ENCODE results near the gene FAM107B.
A peak's percentile ranks its signal among the peaks of the same experiment; 100 is the strongest.
"Not testable (repeated sequence)": the region's sequence is repeated elsewhere in the genome, so short reads cannot be mapped to it uniquely, and the experiment has no call there.

Gene FAM107B

DNA sequence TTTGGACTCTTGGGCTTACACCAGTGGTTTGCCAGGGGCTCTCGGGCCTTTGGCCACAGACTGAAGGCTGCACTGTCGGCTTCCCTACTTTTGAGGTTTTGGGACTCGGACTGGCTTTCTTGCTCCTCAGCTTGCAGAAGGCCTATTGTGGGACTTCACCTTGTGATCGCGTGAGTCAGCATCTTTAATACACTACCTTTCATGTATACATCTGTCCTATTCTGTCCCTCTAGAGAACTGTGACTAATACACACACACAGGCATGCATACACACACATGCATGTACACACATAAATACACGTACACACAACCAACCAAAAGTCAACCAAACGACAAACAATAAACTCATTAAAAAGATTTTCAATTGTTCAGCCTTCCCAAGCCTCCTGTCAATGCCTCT, 86.5 kb downstream of the FAM107B start:
- not testable (repeated sequence) for DNase-seq

DNA sequence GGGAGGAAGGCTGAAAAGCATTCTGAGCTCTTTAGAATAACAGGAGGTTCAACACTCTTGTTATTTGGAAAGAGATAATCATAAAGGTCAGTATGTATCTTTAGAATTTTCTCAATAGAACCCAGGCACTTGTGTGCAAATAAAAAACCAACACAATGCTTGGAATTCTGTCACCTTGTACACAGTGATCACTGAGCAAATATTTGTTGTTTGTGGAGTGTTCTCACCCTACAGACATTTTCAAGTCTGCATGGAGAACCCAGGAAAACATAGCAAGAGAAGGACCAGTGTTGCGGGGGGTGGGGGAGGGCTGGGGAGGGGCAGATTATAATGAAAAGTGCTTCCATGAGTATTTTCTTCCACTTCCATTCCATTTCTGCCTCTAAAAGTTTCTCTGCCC, 87.4 kb downstream of the FAM107B start:
- no peak for DNase-seq

DNA sequence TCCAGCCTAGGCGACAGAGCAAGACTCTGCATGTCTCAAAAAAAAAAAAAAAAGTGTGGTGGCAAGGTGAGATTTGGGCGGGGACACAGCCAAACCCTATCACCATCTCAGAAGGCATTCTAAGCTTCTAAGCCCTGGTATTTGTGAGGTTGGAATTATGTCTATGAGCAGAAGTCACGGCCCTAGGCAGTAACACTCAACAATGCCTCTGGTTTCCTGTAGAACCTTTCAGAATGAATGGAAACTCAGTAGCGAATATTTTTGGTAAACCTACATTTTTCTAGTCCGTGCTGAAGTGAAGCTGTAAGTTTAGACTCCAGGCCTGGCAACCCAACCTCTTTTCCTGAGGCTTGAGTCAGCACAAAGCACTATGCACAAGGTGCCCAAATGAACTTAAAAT, 88.3 kb downstream of the FAM107B start:
- DNase-seq = no peak

DNA sequence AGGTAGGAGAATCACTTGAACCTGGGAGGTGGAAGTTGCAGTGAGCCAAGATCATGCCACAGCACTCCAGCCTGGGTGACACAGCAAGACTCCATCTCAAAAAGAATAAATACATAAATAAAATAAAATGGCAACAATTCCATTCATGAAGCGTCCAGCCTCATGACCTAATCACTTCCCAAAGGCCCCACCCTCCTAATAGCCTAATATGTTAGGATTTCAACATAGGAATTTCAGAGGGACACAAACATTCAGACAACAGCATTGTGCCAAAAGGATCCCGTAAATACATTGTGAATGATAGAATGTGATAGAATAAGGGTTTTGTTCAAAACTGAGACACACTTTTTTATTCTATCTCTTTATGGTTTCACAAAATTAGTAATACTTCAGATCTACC, 90.3 kb downstream of the FAM107B start:
- no peak for DNase-seq

DNA sequence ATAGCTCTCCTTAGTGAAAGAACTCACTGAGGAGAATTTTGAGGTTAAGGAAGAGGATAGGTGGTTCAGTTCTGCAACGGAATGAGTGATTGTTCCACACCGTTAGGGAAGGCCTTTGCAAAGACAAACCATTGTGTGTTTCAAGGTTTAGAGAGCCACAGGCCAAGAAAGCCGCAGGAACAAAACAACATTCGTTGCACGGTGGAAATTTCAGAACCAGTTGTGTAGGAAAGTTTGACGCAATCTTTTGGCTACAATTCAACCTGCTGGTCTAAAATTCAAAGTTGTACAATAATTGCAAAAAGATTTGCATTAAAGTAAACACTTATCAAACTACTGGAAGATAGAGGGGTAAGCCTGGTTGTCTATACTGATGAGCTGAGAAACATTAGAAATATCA, 91.4 kb downstream of the FAM107B start:
- DNase-seq = no peak

DNA sequence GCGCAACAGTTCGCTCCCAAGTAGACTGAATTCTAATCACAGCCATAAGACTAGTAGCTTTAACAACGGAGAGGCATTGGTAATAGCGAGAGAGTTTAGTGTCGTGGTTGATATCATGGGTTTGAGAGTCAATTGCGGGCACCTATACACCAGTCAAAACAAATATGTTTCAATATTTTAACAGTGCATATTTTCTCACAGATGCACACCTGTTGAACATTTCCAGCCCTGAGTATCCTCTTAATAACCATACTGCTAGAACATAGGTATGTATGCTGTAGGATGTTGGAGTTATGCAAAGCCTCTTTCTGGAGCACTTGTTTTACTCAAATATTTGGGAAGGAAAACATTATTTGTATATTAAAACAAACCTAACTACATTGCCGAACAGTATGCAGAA, 92.9 kb downstream of the FAM107B start:
- DNase-seq = no peak

DNA sequence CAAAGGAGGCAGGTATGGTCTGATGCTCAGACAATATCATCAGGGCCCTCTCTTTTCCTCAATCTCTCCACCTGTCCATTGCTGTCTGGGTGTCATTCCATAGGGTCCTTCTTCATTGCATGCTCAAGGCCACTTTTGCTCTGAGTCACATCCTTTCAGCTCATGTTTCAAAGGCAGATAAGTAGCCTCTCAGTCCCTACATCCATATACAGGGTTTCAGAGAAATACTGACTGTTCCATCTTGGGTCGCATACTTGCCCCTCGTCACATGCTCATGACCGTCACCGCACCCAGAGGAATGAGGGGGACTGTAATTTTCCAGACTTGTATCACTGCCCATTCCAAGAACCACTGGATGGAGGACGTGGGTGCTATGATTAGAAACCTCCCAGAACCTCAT, 93.4 kb downstream of the FAM107B start:
- DNase-seq = no peak

DNA sequence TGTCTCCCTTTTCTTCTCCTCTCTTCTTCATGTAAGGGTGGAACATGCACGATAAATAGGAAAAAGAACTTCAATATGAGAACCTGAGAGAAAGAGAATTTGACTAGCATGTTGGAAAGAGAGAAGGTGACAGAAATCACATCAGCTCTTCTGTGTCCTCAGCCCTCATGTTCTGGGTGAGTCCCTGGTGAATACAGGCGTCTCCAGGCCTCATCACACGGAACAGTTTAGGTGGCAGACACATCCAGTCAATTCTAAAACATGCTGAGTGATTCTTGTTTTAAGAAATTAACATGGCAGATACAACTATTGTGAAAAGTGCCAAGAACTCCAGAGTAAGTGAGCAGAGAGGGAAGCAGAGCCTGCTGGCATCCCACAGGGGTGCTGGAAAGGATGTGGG, 96.1 kb downstream of the FAM107B start:
- no peak for DNase-seq

DNA sequence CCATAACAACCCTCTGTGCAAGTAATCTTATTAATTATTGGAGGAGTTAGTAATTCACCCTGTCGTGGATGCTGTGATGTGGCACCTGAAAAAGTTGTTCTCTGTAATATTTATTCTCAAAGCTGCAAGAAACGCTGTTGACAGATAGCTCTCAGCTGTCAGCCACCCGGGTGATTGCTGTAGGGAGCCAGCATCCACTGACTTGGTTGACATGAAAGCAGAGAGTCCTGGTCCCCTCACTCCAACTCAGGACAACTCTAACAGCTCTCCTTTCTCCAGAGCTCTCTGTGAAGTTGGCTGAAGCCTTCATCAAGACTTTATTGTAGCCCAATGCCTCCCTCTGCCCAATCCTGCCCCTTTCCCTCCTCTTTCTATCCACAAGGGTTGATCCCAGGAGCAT, 98.0 kb downstream of the FAM107B start:
- DNase-seq = no peak

DNA sequence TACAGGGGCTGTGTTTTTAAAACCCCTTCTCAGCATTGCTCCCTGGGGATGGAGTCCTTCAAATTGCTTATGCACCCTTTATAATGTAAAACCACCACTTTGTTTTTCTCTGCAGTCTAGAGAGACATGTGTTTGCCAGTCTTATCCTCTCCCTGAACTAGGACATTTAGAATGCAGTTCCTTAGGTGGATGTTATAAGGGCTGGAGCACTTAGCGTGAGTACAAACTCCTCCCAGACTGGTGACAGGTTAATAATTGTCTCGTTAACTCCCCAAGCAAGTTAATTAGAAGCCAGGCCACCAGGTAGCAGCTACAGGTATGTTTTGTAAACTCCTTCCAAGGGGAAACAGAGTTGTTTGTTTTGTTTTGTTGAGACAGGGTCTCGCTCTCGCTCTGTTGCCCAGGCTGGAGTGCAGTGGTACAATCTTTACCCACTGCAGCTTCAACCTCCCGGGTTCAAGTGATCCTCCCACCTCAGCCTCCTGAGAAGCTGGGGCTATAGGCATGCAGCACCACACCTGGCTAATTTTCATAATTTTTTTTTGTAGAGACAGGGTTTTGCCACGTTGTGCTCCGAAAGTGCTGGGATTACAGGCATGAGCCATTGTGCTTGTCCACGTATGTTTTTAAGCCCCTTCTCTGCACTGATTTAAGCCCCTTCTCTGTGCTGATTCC, 100.2 kb downstream of the FAM107B start:
- no peak for DNase-seq

DNA sequence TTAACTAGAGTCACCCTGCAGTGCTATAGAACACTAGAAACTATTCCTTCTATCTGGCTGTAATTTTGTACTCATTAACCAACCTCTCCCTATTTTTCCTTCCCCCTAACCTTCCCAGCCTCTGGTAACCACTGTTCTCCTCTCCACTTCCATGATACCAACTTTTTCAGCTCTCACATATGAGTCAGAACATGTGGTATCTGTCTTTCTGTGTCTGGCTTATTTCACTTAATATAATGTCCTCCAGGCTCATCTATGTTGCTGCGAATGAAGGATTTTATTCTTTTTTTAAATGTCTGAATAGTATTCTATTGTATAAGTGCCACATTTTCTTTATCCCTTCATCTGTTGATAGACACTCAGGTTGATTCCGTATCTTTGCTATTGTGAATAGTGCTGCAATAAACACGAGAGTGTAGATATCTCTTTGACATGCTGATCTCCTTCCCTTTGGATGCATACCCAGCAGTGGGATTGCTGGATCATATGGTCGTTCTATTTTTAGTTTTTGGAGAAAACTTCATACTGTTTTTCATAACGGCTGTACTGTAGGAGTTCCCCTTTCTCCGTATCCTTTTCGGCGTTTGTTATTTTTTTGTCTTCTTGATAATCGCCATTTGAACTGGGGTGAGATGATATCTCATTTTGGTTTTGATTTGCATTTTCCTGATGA, 101.4 kb downstream of the FAM107B start:
- DNase-seq = no peak

DNA sequence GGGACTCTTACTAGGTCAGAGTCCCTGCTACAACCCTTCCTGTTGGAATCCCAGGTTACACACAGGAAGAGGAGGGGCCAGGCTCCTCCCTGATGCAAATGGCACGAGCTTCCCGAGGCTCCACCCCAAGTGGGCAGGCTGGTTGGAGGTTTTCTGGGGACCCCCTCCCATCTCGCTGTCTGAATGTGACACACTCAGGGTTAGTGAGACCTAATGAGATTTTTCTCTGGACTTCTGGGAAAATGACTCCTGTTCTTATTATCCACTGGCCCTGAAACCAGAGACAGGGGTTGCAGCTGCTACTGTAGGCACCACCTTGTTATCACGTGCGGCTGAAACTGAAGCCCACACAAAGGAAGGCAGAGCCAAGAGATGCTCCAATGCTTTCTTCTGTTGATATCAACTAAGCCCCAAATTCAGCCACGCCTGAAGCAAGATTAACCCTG, 103.3 kb downstream of the FAM107B start:
- DNase-seq = no peak

DNA sequence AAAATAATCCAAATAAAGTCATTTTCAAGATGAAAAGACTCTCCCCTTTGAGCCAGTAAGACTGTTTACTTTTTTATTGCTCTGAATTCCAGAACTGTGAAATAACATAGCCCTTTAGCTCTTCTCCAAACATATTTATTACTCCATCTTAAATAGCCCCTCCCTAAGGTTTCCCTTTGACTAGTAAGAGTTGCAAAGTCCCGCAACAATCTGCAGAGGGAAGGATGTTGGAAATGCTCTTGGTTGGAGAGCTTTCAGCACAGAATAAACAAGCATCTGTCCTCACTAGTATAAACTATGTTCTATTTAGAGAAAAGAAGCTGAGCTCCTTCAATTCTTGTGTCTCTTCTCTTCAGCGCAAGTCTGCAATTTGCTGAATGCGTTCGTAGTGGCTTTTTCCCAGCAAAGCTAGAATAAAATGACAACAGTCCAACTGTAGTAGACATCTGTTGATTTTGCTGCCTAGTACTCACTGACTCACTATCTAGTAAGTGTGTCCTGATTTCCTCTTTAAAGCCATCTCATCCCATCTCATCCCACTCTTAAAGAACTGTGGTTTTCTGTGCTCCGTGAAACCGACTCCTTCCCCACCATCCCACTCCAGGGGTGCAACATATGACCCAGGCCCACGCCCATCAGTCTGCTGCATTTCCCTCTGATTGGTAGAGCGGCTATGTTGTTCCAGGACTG, 104.0 kb downstream of the FAM107B start:
- no peak for DNase-seq

DNA sequence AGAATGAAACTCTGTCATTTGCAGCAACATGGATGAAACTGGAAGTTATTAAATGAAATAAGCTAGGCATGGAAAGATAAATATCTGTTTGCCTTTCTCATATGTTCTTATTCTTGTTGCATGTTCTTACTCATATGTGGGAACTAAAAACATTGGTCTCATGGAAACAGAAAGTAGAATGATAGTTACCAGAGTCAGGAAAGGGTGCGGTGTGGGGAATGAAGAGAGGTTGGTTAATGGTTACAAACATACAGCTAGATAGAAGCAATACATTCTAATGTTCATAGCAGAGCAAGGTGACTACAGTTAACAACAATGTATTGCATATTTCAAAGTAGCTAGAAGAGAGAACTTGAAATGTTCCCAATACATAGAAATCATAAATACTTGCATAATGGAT, 105.1 kb downstream of the FAM107B start:
- no peak for DNase-seq

DNA sequence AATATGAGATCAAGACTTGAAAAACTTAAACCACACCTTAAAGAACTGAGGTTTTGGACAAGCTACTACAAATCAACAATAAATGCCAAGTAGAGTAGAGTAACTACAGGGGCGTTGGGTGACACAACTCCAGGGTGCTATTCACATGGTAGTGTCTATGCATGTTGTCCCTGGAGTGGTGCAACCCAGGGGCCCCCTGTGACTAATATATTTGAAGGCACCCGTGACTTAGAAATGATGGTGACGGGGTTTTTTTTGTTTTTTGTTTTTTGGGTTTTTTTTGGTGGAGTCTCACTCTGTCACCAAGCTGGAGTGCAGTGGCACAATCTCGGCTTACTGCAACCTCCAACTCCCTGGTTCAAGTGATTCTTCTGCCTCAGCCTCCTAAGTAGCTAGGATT, 106.9 kb downstream of the FAM107B start:
- no peak for DNase-seq

DNA sequence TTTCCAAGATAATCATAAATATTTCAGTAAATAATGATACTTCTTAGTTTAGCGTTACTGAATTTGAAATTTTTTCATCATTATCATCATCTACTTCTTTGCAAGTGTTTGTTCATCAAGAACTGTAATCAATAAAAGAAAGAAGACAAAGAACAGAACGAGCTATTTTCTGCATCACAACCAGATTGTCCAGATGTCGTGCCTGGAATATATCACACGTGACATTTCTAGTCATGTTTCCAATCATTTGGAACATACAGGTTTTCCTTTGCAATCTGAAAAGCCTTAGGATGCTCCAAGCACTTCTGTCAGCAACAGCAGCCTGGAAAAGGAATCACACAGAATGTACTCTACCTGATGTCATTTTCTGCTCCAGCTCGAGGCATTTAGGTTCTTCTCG, 107.4 kb downstream of the FAM107B start:
- DNase-seq = no peak

DNA sequence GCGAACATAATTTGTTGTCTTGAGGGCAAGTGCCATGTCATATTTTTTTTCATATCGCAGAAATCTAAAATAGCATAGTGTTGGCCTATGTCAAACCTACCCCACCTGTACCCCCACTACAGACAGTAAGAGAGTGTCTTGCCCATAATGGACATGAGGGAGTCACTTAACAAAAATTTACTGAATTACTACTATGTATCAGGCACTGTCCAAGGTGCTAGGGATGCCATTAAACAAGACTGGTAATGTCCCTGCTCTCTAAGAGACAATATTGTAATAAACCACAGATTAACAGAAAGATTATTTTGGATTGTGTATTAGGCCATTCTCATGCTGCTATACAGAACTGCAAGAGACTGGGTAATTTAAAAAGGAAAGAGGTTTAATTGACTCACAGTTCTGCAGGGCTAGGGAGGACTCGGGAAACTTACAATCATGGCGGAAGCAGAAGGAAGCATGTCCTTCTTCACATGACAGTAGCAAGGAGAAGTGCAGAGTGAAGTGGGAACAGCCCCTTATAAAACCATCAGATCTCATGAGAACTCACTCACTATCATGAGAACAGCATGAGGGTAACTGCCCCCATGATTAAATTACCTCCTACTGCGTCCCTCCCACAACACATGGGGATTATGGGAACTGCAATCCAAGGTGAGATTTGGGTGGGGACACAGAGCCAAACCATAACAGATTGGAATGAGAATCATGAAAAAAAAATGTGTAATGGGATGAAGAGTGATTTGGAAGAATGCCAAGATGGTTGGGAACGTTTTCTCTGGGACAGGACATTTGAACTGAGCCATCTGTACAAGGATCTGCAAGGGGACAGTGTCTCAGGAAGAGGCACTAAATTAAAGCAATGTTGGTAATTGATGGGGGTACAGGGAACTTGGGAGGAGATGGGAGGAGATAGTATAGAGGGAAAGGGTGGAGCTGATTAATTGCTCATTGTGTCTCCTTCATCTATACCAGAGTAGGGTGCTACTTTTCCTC, 108.5 kb downstream of the FAM107B start:
- DNase-seq = no peak

DNA sequence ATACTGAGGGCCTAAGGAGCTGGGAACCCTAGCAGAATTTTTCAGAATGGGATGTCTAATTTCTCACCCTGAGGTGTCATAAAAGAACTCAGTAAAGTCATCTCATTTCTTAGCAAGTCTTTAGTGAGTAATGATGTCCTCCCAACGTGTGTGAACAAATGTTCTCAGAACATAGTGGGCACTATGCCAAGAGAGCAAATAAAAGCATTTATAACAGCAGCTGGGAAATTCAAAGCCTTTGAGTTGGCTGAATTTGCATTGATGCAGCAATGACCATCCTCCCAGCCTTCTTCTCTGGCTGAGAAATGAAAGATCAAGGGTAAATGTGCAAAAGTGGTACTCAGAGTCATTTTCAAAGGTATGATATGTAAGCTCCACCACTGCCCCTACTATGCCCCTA, 109.4 kb downstream of the FAM107B start:
- DNase-seq = peak; percentile 55

DNA sequence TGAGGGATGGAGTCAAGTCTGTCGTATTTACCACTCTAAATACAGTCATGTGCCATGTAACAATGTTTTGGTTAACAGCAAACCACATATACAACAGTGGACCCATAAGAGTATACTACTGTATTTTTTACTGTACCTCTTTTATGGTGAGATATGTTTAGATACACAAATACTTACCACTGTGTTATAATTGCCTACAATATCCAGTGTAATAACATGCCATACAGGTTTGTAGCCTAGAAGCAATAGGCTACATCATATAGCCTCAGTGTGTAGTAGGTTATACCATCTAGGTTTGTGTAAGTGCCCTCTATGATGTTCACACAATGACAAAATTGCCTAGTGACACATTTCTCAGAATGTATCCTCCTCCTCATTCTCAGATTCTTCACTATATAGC, 110.4 kb downstream of the FAM107B start:
- no peak for DNase-seq

DNA sequence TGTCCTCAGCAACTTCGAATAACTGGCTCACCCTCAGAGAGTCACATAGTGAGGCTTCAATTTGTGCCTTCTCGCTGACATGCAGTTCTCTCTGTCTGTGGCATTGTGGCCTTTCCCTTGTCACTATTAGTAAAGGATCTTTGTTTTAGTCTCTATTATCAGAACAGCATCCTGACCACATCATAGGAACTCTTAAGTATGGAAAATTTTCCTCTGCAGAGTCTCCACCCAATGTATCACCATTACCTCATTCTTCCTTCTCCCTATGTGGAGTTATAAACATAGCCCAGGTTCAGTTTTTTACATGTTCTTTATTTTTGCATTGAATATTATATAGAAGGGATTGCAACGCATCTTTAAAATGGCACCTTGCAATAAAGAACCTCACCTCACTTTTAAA, 112.9 kb downstream of the FAM107B start:
- no peak for DNase-seq

DNA sequence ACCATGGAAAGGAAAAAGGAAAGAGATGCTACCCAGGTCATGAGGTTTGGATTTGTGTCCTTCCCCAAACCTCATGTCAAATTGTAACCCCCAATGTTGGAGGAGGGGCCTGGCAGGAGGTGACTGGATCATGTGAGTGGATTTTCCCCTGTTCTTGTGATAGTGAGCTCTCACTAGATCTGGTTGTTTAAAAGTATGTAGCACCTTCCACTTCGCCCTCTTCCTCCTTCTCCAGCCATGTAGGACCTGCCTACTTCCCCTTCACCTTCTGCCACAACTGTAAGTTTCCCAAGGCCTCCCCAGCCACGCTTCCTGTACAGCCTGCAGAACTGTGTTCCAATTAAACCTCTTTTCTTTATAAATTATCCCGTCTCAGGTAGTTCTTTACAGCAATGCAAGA, 113.9 kb downstream of the FAM107B start:
- DNase-seq = no peak

DNA sequence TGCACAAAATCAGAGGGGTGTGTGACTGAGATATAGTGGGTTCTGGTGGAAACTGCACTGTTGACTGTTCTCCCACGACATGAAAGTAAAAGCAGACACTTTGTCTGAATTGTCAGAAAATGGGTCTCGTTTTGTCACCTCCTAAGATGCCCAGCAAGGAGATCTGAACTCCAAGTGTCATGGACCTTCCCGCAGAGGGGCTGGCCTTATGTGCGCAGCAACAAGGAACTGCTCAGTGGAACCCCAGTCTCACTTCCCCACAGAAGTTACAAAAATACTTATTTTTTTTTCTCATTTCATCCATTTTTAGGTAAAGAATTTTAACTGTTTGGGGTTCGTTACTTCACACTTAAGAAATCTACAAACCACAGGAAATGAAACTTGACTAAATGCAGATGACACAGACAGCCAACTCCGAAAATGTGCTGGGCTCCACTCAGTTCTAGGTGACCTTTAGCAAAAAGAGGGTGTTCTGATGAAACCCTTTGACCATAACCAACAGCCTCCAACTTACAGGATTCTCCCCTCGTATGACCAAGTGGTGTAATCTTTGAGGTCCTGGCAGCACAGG, 115.0 kb downstream of the FAM107B start:
- DNase-seq = peak; percentile 83

DNA sequence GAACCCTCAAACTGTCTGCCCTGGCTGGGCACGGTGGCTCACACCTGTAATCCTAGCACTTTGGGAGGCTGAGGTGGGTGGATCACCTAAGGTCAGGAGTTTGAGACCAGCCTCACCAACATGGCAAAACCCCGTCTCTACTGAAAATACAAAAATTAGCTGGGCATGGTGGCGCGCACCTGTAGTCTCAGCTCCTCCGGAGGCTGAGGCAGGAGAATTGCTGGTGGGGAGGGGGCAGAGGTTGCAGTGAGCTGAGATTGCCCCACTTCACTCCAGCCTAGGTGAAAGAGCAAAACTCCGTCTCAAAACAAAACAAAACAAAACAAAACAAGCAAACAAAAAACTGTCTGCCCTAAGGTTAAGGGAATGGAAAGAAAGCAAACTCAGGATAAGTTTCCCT, 115.6 kb downstream of the FAM107B start:
- not testable (repeated sequence) for DNase-seq
